ENCODE results near the gene MOGAT1.

DNA sequence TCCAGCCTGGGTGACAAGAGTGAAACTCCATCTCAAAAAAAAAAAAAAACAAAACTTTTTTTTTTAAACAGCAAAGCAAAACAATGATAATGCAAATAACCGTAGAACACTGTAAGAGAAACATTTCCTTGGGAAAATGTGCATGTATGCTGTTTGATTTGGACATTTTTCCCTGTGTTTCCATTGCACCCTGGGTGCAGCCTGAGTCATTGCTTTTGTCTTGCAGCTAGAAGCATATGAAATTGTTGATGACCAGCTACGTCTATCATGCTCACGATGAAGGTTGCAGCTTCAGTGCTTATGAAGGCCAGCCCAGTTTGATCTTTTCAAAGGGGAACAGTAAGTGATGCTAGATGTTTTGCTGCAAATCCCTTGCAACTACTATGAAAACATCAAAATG, 41.5 kb downstream of the MOGAT1 start:
- TF ChIP-seq, protein P1, sequence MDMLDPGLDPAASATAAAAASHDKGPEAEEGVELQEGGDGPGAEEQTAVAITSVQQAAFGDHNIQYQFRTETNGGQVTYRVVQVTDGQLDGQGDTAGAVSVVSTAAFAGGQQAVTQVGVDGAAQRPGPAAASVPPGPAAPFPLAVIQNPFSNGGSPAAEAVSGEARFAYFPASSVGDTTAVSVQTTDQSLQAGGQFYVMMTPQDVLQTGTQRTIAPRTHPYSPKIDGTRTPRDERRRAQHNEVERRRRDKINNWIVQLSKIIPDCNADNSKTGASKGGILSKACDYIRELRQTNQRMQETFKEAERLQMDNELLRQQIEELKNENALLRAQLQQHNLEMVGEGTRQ (IDR thresholded peaks at IDR 0.05; ENCODE audit: low read length) = no peak
- TF ChIP-seq TEAD4 (IDR thresholded peaks at IDR 0.05; ENCODE audit: low read depth, low read length) (no peak), YY1 (IDR thresholded peaks at IDR 0.05; ENCODE audit: low read depth, low read length) (no peak), CTCF (IDR thresholded peaks at IDR 0.05; ENCODE audit: control extremely low read depth in 1 of 3, insufficient read depth in 1 of 3, low read depth in 1 of 3, low read length in 3 of 3) (no peak), POLR2A (IDR thresholded peaks at IDR 0.05; ENCODE audit: control extremely low read depth in 1 of 2, low read depth in 2 of 2, low read length in 2 of 2) (no peak), CBX8 (IDR thresholded peaks at IDR 0.05; ENCODE audit: borderline replicate concordance, low read depth, low read length) (no peak)
